ENCODE results near the gene SLC11A1. TPM values are rescaled to one million over a fixed set of nuclear protein-coding genes. Genes with fewer than 3 reads are reported as not detected.

SLC11A1 gene
- total and polyA plus RNA-seq, 2 of the 4 experiments (the other 2 are of a cell fraction), result under 0.01 to 0.07 TPM

GRCh38 chr2:218363736-218364135, 18.3 kb upstream of the SLC11A1 start:
- H3K79me1 ChIP-seq (ENCODE audit: low read depth in 1 of 2, low read length in 2 of 2), result no peaks in the 10 kb centered on the region
- H3K4ac ChIP-seq (ENCODE audit: low read depth, low read length), result no peak overlapping the region
- no peaks in the 10 kb centered on the region for H4K20me1 ChIP-seq (ENCODE audit: insufficient read depth, low read length)
- H4K5ac ChIP-seq (ENCODE audit: low read depth, low read length), result no peak overlapping the region
- DNase-seq, result no peak
- no peak overlapping the region for H3K4me2 ChIP-seq (ENCODE audit: low read depth, low read length)
- no TSS peak for BruUV-seq (replicated peaks)
- no peak overlapping the region for H3K9ac ChIP-seq (ENCODE audit: low read depth, low read length)
- H2AK5ac ChIP-seq (ENCODE audit: low read depth, low read length), result no peak overlapping the region
- no peak overlapping the region for H3K4me3 ChIP-seq (ENCODE audit: insufficient read depth, low read depth, low read length)
- H3K4me1 ChIP-seq (ENCODE audit: control insufficient read depth, insufficient read depth, low read length), result peaks cover 2% of the 10 kb centered on the region; the same call in 1 of the 2 replicates
- in situ Hi-C loops (cut with MboI; ENCODE audit: low sequenced_read_pairs), result no loop called here
- TF ChIP-seq MAFK (IDR thresholded peaks at IDR 0.05; ENCODE audit: low read depth, low read length) (no peak), SMC3 (IDR thresholded peaks at IDR 0.05; ENCODE audit: low read depth, low read length) (no peak), MAZ (IDR thresholded peaks at IDR 0.05; ENCODE audit: borderline replicate concordance, low read depth, low read length) (no peak), RFX5 (IDR thresholded peaks at IDR 0.05; ENCODE audit: low read depth, low read length) (no peak), CHD1 (IDR thresholded peaks at IDR 0.05; ENCODE audit: low read depth, low read length) (no peak), RAD21 (IDR thresholded peaks at IDR 0.05; ENCODE audit: low read length) (no peak), FOS (IDR thresholded peaks at IDR 0.05; ENCODE audit: low read depth, low read length) (no peak), NFE2L2 (IDR thresholded peaks at IDR 0.05; ENCODE audit: low read depth, low read length) (no peak), CEBPB (IDR thresholded peaks at IDR 0.05; ENCODE audit: low read depth, low read length) (no peak), MXI1 (IDR thresholded peaks at IDR 0.05; ENCODE audit: borderline replicate concordance, low read depth, low read length) (no peak), RCOR1 (IDR thresholded peaks at IDR 0.05; ENCODE audit: insufficient replicate concordance, low read length) (no peak)
- TF ChIP-seq, protein P1, sequence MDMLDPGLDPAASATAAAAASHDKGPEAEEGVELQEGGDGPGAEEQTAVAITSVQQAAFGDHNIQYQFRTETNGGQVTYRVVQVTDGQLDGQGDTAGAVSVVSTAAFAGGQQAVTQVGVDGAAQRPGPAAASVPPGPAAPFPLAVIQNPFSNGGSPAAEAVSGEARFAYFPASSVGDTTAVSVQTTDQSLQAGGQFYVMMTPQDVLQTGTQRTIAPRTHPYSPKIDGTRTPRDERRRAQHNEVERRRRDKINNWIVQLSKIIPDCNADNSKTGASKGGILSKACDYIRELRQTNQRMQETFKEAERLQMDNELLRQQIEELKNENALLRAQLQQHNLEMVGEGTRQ (IDR thresholded peaks at IDR 0.05; ENCODE audit: low read depth, low read length), result no peak
- TF ChIP-seq, protein P2, sequence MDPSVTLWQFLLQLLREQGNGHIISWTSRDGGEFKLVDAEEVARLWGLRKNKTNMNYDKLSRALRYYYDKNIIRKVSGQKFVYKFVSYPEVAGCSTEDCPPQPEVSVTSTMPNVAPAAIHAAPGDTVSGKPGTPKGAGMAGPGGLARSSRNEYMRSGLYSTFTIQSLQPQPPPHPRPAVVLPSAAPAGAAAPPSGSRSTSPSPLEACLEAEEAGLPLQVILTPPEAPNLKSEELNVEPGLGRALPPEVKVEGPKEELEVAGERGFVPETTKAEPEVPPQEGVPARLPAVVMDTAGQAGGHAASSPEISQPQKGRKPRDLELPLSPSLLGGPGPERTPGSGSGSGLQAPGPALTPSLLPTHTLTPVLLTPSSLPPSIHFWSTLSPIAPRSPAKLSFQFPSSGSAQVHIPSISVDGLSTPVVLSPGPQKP (IDR thresholded peaks at IDR 0.05; ENCODE audit: borderline replicate concordance, low read depth, low read length), result no peak
- TF ChIP-seq, protein P3, sequence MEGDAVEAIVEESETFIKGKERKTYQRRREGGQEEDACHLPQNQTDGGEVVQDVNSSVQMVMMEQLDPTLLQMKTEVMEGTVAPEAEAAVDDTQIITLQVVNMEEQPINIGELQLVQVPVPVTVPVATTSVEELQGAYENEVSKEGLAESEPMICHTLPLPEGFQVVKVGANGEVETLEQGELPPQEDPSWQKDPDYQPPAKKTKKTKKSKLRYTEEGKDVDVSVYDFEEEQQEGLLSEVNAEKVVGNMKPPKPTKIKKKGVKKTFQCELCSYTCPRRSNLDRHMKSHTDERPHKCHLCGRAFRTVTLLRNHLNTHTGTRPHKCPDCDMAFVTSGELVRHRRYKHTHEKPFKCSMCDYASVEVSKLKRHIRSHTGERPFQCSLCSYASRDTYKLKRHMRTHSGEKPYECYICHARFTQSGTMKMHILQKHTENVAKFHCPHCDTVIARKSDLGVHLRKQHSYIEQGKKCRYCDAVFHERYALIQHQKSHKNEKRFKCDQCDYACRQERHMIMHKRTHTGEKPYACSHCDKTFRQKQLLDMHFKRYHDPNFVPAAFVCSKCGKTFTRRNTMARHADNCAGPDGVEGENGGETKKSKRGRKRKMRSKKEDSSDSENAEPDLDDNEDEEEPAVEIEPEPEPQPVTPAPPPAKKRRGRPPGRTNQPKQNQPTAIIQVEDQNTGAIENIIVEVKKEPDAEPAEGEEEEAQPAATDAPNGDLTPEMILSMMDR (conservative IDR thresholded peaks at IDR 0.05; ENCODE audit: low read depth, low read length), result no peak
- intact Hi-C loops (cut with micrococcal nuclease), result no loop called here
- dilution Hi-C loops (cut with HindIII; ENCODE audit: low sequenced_read_pairs, unreplicated experiment), result no loop called here
- no peak overlapping the region for H2BK120ac ChIP-seq (ENCODE audit: low read depth, low read length)
- H2BK15ac ChIP-seq (ENCODE audit: low read depth, low read length), result no peak overlapping the region
- no peak overlapping the region for H2AFZ ChIP-seq (replicated peaks; ENCODE audit: low read length, poor library complexity)
- H2BK5ac ChIP-seq (ENCODE audit: low read depth, low read length, poor library complexity, severe bottlenecking), result no peak overlapping the region
- no peaks in the 10 kb centered on the region for H3K36me3 ChIP-seq (ENCODE audit: control insufficient read depth, insufficient read depth, low read length)
- peaks cover 6% of the 10 kb centered on the region; the same call in 1 of the 2 replicates for H3K27me3 ChIP-seq (ENCODE audit: control insufficient read depth, insufficient read depth, low read length)
- H3K9me1 ChIP-seq (ENCODE audit: insufficient read depth, low read length), result no peaks in the 10 kb centered on the region
- no peak overlapping the region for H3K56ac ChIP-seq (ENCODE audit: extremely low read depth, insufficient read depth, low read length)
- 80% methylated on average over 1 of the region's 3 CpGs; no CpG with 5 or more reads in 1 of the 2 experiments for WGBS, 2 experiments (ENCODE audit: extremely low coverage in 2 of 2, insufficient read length in 1 of 2)
- CTCF ChIA-PET, result no interaction called here
- H3K14ac ChIP-seq (replicated peaks; ENCODE audit: low read depth, low read length), result no peak overlapping the region
- no peak for ATAC-seq (ENCODE audit: low read depth)
- no peak overlapping the region for H4K91ac ChIP-seq (ENCODE audit: insufficient read depth, low read depth, low read length)
- POLR2A ChIA-PET (ENCODE audit: unreplicated experiment), result no interaction called here
- H4K8ac ChIP-seq (ENCODE audit: low read depth in 2 of 2, low read length in 2 of 2), result no peak overlapping the region
- H3K18ac ChIP-seq (ENCODE audit: low read depth, low read length), result no peak overlapping the region
- no peak overlapping the region for H3K23ac ChIP-seq (ENCODE audit: low read depth, low read length)
- H3K9me3 ChIP-seq (ENCODE audit: control insufficient read depth, insufficient read depth, low read length), result peaks cover 7% of the 10 kb centered on the region
- no peak overlapping the region for H2BK20ac ChIP-seq (ENCODE audit: low read depth, low read length)
- no peak overlapping the region for H2AK9ac ChIP-seq (replicated peaks; ENCODE audit: low read depth, low read length, poor library complexity)
- H3K27ac ChIP-seq (ENCODE audit: insufficient read depth, low read length), result no peak overlapping the region
